AG09319 (cell line): Measurements from ENCODE around the gene MOK.

ENCODE experiments used
- DNase-seq: peaks from one replicate; pipeline ENCODE4 v3.0.0-alpha.2; 2010; ENCODE audit warnings: low read depth; ENCODE audit errors: extremely low read depth
- TF ChIP-seq, protein P1 (sequence below): IDR thresholded peaks from 2 replicates; pipeline ENCODE4 v1.5.1; 2011; ENCODE audit warnings: low read depth, mild to moderate bottlenecking, inconsistent platforms, low read length, moderate library complexity

Gene MOK

DNA sequence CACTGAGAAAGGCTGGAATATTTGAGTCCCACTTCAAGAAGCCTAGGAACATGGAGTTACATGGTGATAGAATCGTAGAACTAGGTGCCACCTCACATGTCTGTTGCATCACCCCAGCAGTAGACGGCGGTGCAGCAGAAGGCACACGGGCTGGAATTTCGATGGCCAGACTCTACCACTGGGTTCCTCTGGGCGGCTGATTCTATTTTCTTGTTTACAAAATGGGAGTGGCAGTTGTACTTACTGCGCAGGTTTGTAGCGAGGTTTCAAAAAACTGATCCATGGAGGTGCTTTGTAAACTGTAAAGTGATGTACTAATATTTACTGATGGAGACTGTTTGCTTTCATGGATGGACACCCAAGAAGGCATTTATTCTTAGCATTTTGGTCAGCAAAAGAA lies 119.6 kb downstream of the MOK start:
- TF ChIP-seq, protein P1, sequence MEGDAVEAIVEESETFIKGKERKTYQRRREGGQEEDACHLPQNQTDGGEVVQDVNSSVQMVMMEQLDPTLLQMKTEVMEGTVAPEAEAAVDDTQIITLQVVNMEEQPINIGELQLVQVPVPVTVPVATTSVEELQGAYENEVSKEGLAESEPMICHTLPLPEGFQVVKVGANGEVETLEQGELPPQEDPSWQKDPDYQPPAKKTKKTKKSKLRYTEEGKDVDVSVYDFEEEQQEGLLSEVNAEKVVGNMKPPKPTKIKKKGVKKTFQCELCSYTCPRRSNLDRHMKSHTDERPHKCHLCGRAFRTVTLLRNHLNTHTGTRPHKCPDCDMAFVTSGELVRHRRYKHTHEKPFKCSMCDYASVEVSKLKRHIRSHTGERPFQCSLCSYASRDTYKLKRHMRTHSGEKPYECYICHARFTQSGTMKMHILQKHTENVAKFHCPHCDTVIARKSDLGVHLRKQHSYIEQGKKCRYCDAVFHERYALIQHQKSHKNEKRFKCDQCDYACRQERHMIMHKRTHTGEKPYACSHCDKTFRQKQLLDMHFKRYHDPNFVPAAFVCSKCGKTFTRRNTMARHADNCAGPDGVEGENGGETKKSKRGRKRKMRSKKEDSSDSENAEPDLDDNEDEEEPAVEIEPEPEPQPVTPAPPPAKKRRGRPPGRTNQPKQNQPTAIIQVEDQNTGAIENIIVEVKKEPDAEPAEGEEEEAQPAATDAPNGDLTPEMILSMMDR, result no peak

DNA sequence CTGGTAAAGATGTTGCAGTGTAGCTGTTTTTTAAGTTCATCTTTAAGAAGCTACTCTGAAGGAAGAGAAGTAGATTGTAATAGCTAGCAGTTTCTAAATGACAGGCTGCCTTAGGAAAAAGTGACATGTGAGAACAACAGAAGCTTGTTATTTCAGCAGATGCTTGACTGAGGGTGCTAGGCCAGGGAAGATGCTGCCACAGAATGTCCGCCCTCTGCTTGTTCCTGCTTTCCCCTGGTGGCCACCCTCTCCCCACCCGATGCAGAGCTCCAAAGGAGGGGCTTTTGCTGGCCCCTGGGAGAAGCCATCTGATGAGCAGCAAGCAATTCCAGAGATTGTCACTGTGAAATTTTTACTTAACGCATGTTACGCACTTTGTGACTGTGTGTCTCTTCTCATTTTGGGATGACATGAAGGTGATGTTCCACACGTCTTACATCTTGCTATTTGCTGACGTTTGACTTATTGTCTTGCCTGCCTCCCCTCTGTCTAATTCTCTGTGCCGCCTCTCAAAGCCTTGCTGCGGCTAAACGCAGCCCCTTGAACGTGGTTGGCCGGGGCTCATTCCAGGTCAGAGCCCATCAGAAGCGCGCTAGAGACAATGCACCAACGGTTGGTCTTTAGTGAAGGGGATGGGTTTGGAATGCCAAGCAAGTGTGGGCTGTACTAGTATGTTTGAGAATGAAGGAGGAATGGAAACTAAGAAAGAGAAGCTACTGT lies 120.5 kb downstream of the MOK start:
- DNase-seq, result no peak
- TF ChIP-seq, protein P1, result no peak

More for the DNA sequence above, 119.6 kb downstream of the MOK start:
- DNase-seq, result no peak

DNA sequence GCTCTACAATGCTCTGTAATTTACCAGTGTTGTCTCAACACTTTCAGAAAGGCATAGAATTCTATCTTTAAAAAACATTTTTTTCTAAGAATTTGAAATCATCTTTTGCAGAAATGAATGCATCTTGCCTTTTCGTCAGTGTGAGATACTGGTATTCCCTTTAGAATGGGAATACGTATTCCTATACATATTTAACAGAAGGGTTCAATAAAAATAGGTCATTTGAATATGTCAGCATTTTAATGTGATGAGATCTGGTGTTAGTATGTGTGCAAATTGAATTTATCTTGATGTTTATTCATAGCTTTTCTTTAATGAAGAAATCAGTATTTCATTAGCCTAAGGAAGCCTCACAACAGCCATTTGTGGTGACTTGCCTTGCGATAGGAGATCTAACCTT lies 121.1 kb downstream of the MOK start:
- no peak for DNase-seq
- TF ChIP-seq, protein P1, result no peak

DNA sequence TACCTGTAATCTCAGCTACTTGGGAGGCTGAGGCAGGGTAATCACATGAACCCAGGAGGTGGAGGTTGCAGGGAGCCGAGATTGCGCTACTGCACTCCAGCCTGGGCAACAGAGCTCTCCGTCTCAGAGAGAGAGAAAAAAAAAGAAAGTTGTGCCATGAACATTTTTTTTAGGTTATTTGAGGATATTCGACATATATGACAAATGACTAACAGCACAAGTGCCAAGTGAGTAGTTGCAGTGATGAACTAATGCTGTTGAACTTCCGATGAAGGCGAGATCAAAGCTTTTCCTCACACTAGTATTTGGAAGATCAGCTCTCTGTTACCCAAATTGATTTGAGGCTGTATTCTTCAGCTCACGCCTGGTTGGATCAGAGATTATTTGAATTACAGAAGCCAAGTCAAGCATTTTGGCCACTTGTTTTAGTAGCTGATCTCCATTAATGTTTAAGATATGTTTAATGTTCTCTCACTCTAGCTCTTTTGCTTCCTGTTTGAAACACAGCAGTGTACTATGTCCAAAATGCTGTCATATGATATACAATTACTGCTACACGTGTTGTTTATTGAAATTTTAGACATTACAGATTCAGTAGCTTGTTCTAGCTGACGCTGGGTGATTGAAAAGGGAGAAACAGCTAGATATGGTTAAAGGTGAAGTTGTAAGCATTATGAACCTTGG lies 121.9 kb downstream of the MOK start:
- TF ChIP-seq, protein P1, result no peak
- DNase-seq, result no peak

DNA sequence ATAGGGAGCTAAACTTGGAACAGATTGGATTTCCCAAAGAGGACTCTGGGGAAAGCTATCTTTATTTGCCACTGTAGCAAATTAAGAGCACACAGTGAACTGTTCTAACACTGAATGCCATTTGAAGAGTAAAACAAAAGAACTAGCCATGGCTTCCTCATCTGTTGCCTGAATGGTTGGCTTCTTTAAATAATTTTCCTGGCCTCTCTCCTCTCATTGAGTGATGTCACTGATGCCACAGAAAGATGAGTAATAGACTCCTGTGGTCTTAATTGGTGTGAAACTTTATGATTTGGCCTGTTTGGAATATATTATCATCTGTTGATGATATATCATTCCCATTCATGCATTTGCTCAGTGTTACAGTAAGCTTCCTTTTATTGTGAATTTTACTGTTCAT lies 122.8 kb downstream of the MOK start:
- TF ChIP-seq, protein P1, result no peak

DNA sequence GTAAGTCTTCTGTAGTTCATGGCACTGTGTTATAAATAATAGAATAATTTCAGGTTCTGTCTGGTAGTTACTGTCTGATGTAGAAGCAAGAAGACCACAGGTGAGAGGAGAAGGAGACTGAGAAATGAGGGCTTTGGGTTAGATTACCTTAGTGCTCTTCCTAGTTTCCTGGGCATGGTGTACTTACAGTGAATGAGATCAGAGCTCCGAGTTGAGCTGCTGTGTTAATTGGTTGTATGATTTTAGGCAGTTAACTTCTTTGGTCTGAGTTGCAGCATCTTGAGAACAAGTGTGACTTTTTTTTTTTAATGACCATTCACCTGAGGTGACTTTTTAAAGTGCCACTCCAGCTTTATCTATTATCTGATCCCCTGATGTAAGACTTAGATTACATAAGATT lies 123.8 kb downstream of the MOK start:
- DNase-seq, result no peak
- TF ChIP-seq, protein P1, result no peak

More for the DNA sequence above, 122.8 kb downstream of the MOK start:
- no peak for DNase-seq

DNA sequence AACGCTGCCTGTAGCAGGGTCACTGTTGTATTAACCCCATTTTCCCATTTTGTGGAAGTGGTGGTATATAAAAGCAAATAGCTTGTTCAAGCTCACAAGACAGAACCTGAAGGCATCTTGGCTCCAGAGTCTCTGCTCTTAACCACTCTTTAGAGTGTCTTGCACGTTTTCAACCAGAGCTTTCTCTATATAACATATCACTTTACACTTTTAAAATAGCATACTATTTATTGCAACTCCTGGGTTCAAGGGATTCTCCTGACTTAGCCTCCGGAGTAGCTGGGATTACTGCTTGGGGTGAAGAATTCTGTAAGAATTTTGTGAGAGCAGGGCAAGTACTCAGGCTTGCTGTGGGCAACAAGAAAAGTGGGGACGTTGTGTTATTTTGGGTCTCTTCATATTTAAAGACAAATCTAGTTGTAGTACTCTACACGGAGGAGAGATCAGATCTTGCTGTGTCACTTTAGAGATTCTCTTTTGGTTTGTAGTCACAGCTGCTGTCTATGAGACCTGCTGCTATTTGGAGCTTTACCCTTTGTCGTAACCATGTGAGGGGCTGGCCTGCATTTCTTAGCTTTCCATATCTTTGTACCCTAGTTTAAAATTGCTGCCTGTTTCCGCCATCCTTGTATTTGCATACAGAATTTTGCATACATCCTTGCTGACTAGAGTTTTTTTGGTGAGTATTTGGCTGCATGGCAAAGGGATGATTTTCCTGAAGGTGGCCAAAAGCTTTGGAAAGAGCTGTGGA lies 124.5 kb downstream of the MOK start:
- TF ChIP-seq, protein P1, result no peak
- no peak for DNase-seq
